GM23248 (cell line): ENCODE measurements around the gene AQP7.

Experiments
- EZH2 ChIP-seq: fragments of 200-600 bp; sonication (generic); IDR thresholded peaks from 2 replicates; pipeline ENCODE4 v1.6.1; 2018; ENCODE audit warnings: antibody characterized with exemption, mild to moderate bottlenecking; ENCODE audit not compliant: insufficient read depth, poor library complexity, severe bottlenecking
- EZH2phosphoT487 ChIP-seq: fragments of 200-600 bp; sonication (generic); IDR thresholded peaks from 2 replicates; pipeline ENCODE4 v1.6.1; 2018; ENCODE audit warnings: antibody characterized with exemption, moderate library complexity, mild to moderate bottlenecking, low read depth; ENCODE audit not compliant: insufficient read depth

DNA sequence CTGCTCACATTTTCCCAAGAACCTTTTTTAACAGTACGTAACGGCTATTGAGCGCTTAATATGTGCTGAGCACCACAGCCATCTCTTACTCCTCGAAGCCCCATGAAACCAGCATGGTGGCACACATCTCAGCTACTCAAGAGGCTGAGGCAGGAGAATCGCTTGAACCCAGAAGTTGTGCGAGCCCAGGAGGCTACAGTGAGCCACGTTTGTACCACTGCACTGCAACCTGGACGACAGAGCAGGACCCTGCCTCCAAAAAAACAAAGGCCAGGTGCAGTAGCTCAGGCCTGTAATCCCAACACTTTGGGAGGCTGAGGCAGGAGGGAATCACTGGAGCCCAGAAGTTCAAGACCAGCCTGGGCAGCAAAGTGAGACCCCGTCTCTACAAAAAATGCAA lies 28.2 kb downstream of the AQP7 start:
- no peak for TF ChIP-seq EZH2
- no peak for TF ChIP-seq EZH2phosphoT487
